ENCODE results near the gene FPR2. TPM values are rescaled to one million over a fixed set of nuclear protein-coding genes. Genes with fewer than 3 reads are reported as not detected.

FPR2 gene
- total and polyA plus RNA-seq, 9 of the 15 experiments (the other 6 are each of a cell fraction or from before 2014, with no cell fraction given), result 0.03 to 0.15 (median 0.07) TPM; not detected in 6

DNA sequence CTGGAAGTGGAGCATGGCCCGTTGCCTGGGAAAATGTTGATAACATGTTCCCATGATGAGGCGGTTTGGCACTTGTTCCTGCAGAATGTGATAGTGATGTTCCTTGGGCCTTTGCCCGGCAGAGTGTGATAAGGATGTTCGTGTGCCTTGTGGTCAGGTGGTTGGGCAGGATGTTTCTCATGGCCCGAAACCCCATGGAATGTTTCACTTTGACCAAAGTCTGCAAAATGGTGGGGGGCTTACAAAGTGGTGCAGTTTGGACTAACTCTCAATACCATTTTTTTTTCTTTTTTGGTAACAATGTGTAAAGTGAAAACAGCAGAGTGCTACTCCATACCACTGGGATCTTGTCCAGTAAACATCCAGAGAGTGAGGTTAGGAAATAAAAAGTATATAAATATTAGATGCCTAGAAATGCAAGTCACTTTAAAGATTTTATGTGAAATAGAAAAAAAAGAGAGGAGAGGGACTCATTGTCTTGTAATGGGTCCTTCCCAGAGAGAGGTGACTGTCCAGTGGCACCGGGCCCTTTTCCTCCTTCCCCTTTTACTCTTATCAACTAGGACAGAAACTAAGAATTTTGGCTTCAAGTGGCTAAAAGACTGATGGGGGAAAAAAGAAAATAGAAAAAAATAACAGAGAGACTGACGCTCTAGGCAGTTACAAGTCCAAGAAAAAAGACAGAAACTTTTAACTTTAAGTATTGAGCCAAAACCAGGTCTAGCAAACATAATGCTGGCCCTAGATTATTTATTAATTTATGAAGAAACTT lies 39.7 kb downstream of the FPR2 start (continued):
- TF ChIP-seq DACH1 (IDR thresholded peaks at IDR 0.05; ENCODE audit: partially characterized antibody) (no peak), FOXJ2 (tag; IDR thresholded peaks at IDR 0.05) (peak; percentile 97), MEF2A (IDR thresholded peaks at IDR 0.05; ENCODE audit: control insufficient read depth, low read depth, low read length) (no peak), RFX5 (IDR thresholded peaks at IDR 0.05; ENCODE audit: low read depth, low read length) (no peak), ZNF780A (CRISPR knock-in tag; IDR thresholded peaks at IDR 0.05) (no peak), HIVEP1 (CRISPR knock-in tag; IDR thresholded peaks at IDR 0.05) (peak; percentile 78; the same call in 1 of the 2 replicates), ZNF507 (tag; conservative IDR thresholded peaks at IDR 0.05) (no peak), ZBTB7A (IDR thresholded peaks at IDR 0.05; ENCODE audit: borderline replicate concordance, control insufficient read depth, low read depth, low read length) (peak; percentile 59), ZNF644 (tag; IDR thresholded peaks at IDR 0.05; ENCODE audit: low read depth) (peak; percentile 90), ZNF324 (CRISPR knock-in tag; IDR thresholded peaks at IDR 0.05) (peak; percentile 28; the same call in 1 of the 2 replicates), CHCHD3 (CRISPR knock-in tag; IDR thresholded peaks at IDR 0.05) (no peak), RB1 (IDR thresholded peaks at IDR 0.05; ENCODE audit: low read depth) (no peak), RHOXF2B (CRISPR knock-in tag; conservative IDR thresholded peaks at IDR 0.05) (0 out of 2 replicates have a peak, but pooled peaks have one; percentile 51)
- TF ChIP-seq, protein P1, sequence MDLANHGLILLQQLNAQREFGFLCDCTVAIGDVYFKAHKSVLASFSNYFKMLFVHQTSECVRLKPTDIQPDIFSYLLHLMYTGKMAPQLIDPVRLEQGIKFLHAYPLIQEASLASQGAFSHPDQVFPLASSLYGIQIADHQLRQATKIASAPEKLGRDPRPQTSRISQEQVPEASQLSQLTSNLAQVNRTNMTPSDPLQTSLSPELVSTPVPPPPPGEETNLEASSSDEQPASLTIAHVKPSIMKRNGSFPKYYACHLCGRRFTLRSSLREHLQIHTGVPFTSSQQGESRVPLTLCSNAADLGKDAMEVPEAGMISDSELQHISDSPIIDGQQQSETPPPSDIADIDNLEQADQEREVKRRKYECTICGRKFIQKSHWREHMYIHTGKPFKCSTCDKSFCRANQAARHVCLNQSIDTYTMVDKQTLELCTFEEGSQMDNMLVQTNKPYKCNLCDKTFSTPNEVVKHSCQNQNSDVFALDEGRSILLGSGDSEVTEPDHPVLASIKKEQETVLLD (IDR thresholded peaks at IDR 0.05), result peak; percentile 54; the same call in 1 of the 2 replicates
- TF ChIP-seq, protein P2, sequence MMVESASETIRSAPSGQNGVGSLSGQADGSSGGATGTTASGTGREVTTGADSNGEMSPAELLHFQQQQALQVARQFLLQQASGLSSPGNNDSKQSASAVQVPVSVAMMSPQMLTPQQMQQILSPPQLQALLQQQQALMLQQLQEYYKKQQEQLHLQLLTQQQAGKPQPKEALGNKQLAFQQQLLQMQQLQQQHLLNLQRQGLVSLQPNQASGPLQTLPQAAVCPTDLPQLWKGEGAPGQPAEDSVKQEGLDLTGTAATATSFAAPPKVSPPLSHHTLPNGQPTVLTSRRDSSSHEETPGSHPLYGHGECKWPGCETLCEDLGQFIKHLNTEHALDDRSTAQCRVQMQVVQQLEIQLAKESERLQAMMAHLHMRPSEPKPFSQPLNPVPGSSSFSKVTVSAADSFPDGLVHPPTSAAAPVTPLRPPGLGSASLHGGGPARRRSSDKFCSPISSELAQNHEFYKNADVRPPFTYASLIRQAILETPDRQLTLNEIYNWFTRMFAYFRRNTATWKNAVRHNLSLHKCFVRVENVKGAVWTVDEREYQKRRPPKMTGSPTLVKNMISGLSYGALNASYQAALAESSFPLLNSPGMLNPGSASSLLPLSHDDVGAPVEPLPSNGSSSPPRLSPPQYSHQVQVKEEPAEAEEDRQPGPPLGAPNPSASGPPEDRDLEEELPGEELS (CRISPR knock-in tag; IDR thresholded peaks at IDR 0.05; ENCODE audit: borderline replicate concordance), result no peak
- TF ChIP-seq, protein P3, sequence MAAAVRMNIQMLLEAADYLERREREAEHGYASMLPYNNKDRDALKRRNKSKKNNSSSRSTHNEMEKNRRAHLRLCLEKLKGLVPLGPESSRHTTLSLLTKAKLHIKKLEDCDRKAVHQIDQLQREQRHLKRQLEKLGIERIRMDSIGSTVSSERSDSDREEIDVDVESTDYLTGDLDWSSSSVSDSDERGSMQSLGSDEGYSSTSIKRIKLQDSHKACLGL (CRISPR knock-in tag; IDR thresholded peaks at IDR 0.05; ENCODE audit: borderline replicate concordance, poor library complexity, severe bottlenecking), result peak; percentile 32
- TF ChIP-seq, protein P4, sequence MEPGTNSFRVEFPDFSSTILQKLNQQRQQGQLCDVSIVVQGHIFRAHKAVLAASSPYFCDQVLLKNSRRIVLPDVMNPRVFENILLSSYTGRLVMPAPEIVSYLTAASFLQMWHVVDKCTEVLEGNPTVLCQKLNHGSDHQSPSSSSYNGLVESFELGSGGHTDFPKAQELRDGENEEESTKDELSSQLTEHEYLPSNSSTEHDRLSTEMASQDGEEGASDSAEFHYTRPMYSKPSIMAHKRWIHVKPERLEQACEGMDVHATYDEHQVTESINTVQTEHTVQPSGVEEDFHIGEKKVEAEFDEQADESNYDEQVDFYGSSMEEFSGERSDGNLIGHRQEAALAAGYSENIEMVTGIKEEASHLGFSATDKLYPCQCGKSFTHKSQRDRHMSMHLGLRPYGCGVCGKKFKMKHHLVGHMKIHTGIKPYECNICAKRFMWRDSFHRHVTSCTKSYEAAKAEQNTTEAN (CRISPR knock-in tag; IDR thresholded peaks at IDR 0.05), result no peak
- TF ChIP-seq, protein P5, sequence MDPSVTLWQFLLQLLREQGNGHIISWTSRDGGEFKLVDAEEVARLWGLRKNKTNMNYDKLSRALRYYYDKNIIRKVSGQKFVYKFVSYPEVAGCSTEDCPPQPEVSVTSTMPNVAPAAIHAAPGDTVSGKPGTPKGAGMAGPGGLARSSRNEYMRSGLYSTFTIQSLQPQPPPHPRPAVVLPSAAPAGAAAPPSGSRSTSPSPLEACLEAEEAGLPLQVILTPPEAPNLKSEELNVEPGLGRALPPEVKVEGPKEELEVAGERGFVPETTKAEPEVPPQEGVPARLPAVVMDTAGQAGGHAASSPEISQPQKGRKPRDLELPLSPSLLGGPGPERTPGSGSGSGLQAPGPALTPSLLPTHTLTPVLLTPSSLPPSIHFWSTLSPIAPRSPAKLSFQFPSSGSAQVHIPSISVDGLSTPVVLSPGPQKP (CRISPR knock-in tag; IDR thresholded peaks at IDR 0.05), result no peak
- TF ChIP-seq, protein P6, sequence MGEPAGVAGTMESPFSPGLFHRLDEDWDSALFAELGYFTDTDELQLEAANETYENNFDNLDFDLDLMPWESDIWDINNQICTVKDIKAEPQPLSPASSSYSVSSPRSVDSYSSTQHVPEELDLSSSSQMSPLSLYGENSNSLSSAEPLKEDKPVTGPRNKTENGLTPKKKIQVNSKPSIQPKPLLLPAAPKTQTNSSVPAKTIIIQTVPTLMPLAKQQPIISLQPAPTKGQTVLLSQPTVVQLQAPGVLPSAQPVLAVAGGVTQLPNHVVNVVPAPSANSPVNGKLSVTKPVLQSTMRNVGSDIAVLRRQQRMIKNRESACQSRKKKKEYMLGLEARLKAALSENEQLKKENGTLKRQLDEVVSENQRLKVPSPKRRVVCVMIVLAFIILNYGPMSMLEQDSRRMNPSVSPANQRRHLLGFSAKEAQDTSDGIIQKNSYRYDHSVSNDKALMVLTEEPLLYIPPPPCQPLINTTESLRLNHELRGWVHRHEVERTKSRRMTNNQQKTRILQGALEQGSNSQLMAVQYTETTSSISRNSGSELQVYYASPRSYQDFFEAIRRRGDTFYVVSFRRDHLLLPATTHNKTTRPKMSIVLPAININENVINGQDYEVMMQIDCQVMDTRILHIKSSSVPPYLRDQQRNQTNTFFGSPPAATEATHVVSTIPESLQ (CRISPR knock-in tag; IDR thresholded peaks at IDR 0.05), result no peak

Data from K562 (cell line).